H1 (cell line): ENCODE measurements around the gene P4HA1. TPM values are rescaled to one million over a fixed set of nuclear protein-coding genes. Genes with fewer than 3 reads are reported as not detected.

Experiments used
- CTCF ChIA-PET: fragments of 300-600 bp; sonication (Branson Sonifier 250); formaldehyde crosslinking; loops from one replicate; lab custom pipeline; 2021; ENCODE audit not compliant: partially characterized antibody; lab: Charles Lee
- POLR2A ChIA-PET: fragments of 300-600 bp; sonication (Branson Sonifier 250); formaldehyde crosslinking; loops from one replicate; lab custom pipeline; 2021; ENCODE audit warnings: inconsistent platforms; ENCODE audit not compliant: partially characterized antibody; lab: Charles Lee
- DNase-seq, 2 experiments: peaks; one replicate each; pipeline versions ENCODE4 v3.0.0 to v3.0.0-alpha.2; 2010 to 2022; ENCODE audit warnings: low spot score in 2 of 2, low read depth in 1 of 2, mixed read lengths in 1 of 2
- FAIRE-seq: peaks from 2 replicates; lab custom pipeline; 2011; peaks lifted over from hg19 to GRCh38; lab: Jason Lieb, UNC
- H2AFZ ChIP-seq: 2 replicates; pipeline ENCODE4 v1.8.1; 2012; ENCODE audit warnings: low read length, inconsistent platforms
- H2AK5ac ChIP-seq: 2 replicates; pipeline ENCODE4 v1.6.1; 2013; ENCODE audit warnings: low read depth, low read length
- H2BK120ac ChIP-seq: replicated peaks from 2 replicates; pipeline ENCODE3; 2013; ENCODE audit warnings: low read depth, low read length, inconsistent platforms
- H2BK12ac ChIP-seq: 2 replicates; pipeline ENCODE4 v1.6.1; 2013; ENCODE audit warnings: low read depth, low read length
- H2BK15ac ChIP-seq: 2 replicates; pipeline ENCODE4 v1.6.1; 2013; ENCODE audit warnings: low read length
- H2BK20ac ChIP-seq: 2 replicates; pipeline ENCODE4 v1.6.1; 2013; ENCODE audit warnings: low read length
- H2BK5ac ChIP-seq: 2 replicates; pipeline ENCODE4 v1.6.1; 2013; ENCODE audit warnings: low read depth, low read length
- H3K14ac ChIP-seq: 2 replicates; pipeline ENCODE4 v1.6.1; 2013; ENCODE audit warnings: inconsistent platforms; ENCODE audit not compliant: insufficient read length
- H3K18ac ChIP-seq: 2 replicates; pipeline ENCODE4 v1.6.1; 2013; ENCODE audit warnings: low read length; ENCODE audit errors: extremely low read depth
- H3K23ac ChIP-seq: 2 replicates; pipeline ENCODE4 v1.6.1; 2013; ENCODE audit warnings: inconsistent platforms; ENCODE audit not compliant: insufficient read length
- H3K23me2 ChIP-seq: 2 replicates; pipeline ENCODE4 v1.6.1; 2013; ENCODE audit warnings: low read depth, low read length
- H3K27ac ChIP-seq: 2 replicates; pipeline ENCODE4 v1.6.1; 2011; ENCODE audit warnings: low read depth, low read length, inconsistent platforms
- H3K27me3 ChIP-seq, 4 experiments: replicated peaks in 1 of 4; 1 replicate in 1 of 4; 2 replicates in 3 of 4; pipeline versions ENCODE4 v1.6.1 to v1.8.1; 2011 to 2013; ENCODE audit warnings: low read length in 3 of 4, mild to moderate bottlenecking in 3 of 4, inconsistent platforms in 2 of 4, mixed read lengths in 2 of 4, moderate library complexity in 1 of 4; ENCODE audit not compliant: control insufficient read depth in 3 of 4, insufficient read depth in 3 of 4; ENCODE audit errors: extremely low read depth in 1 of 4
- H3K36me3 ChIP-seq, 4 experiments: 2 replicates each; pipeline versions ENCODE4 v1.6.1 to v1.8.1; 2011 to 2013; ENCODE audit warnings: mild to moderate bottlenecking in 4 of 4, low read length in 3 of 4, moderate library complexity in 2 of 4, control low read depth in 1 of 4, inconsistent platforms in 1 of 4; ENCODE audit not compliant: insufficient read depth in 4 of 4, control insufficient read depth in 2 of 4
- H3K4ac ChIP-seq: replicated peaks from 2 replicates; pipeline ENCODE3; 2013; ENCODE audit warnings: low read length, low read depth, mixed read lengths, inconsistent platforms; ENCODE audit not compliant: insufficient read length
- H3K4me1 ChIP-seq, 4 experiments: replicated peaks in 1 of 4; 1 replicate in 1 of 4; 2 replicates in 3 of 4; pipeline versions ENCODE4 v1.6.1 to v1.8.1; 2011 to 2013; ENCODE audit warnings: low read length in 3 of 4, inconsistent platforms in 2 of 4, mixed read lengths in 1 of 4; ENCODE audit not compliant: insufficient read depth in 4 of 4, control insufficient read depth in 3 of 4
- H3K4me2 ChIP-seq, 2 experiments: 2 replicates each; pipeline versions ENCODE4 v1.6.1 to v1.8.1; 2011 to 2013; ENCODE audit warnings: low read depth in 2 of 2, low read length in 2 of 2, control low read depth in 1 of 2, inconsistent platforms in 1 of 2, mild to moderate bottlenecking in 1 of 2; ENCODE audit not compliant: insufficient read depth in 1 of 2
- H3K4me3 ChIP-seq, 4 experiments: fragments of 200-600, 300-600 bp in 1 of 4; sonication (generic), shearing (Covaris generic), sonication (Bioruptor Twin) in 1 of 4; 2 replicates each; pipeline versions ENCODE4 v1.5.1 to v1.8.1; 2011 to 2016; ENCODE audit warnings: low read length in 4 of 4, low read depth in 3 of 4, control low read depth in 2 of 4, inconsistent platforms in 2 of 4, mild to moderate bottlenecking in 2 of 4, mixed read lengths in 1 of 4, moderate library complexity in 1 of 4; ENCODE audit not compliant: insufficient read depth in 2 of 4; ENCODE audit errors: extremely low read depth in 1 of 4
- H3K56ac ChIP-seq: replicated peaks from 2 replicates; pipeline ENCODE3; 2013; ENCODE audit warnings: low read depth, mild to moderate bottlenecking, mixed read lengths, low read length, inconsistent platforms; ENCODE audit not compliant: insufficient read length
- H3K79me1 ChIP-seq: 2 replicates; pipeline ENCODE4 v1.6.1; 2013; ENCODE audit warnings: low read depth, low read length, control low read depth
- H3K79me2 ChIP-seq, 2 experiments: 2 replicates each; pipeline versions ENCODE4 v1.6.1 to v1.8.1; 2012 to 2013; ENCODE audit warnings: low read length in 2 of 2, mild to moderate bottlenecking in 2 of 2, inconsistent platforms in 1 of 2; ENCODE audit not compliant: insufficient read depth in 2 of 2, control insufficient read depth in 1 of 2
- H3K9ac ChIP-seq, 4 experiments: replicated peaks in 1 of 4; 1 replicate in 1 of 4; 2 replicates in 3 of 4; pipeline versions ENCODE4 v1.6.1 to v1.8.1; 2011 to 2013; ENCODE audit warnings: low read depth in 3 of 4, low read length in 3 of 4, control low read depth in 2 of 4, mild to moderate bottlenecking in 2 of 4, moderate library complexity in 2 of 4, inconsistent platforms in 1 of 4; ENCODE audit errors: extremely low read depth in 1 of 4
- H3K9me3 ChIP-seq, 2 experiments: 2 replicates each; pipeline versions ENCODE4 v1.6.1 to v1.8.1; 2012 to 2013; ENCODE audit warnings: mild to moderate bottlenecking in 2 of 2, moderate library complexity in 2 of 2, control low read depth in 1 of 2, inconsistent platforms in 1 of 2, low read depth in 1 of 2, low read length in 1 of 2, mixed read lengths in 1 of 2; ENCODE audit not compliant: insufficient read depth in 2 of 2
- H4K20me1 ChIP-seq, 2 experiments: replicated peaks in 1 of 2; 2 replicates each; pipeline versions ENCODE3 to v1.8.1; 2011 to 2013; ENCODE audit warnings: inconsistent platforms in 2 of 2, low read length in 2 of 2, mild to moderate bottlenecking in 1 of 2; ENCODE audit not compliant: insufficient read depth in 2 of 2, control insufficient read depth in 1 of 2
- H4K5ac ChIP-seq: 2 replicates; pipeline ENCODE4 v1.6.1; 2013; ENCODE audit warnings: low read length, low read depth, mixed read lengths, inconsistent platforms; ENCODE audit not compliant: insufficient read length
- H4K8ac ChIP-seq: 2 replicates; pipeline ENCODE4 v1.8.0; 2013; ENCODE audit warnings: mild to moderate bottlenecking, moderate library complexity, low read length, inconsistent platforms; ENCODE audit not compliant: insufficient read depth; ENCODE audit errors: extremely low read depth
- H4K91ac ChIP-seq: replicated peaks from 2 replicates; pipeline ENCODE3; 2013; ENCODE audit warnings: low read length, mixed read lengths, inconsistent platforms; ENCODE audit not compliant: insufficient read length
- ATF2 ChIP-seq: IDR thresholded peaks from 2 replicates; pipeline ENCODE4 v1.6.1; 2012; ENCODE audit warnings: low read length, inconsistent platforms
- CBX5 ChIP-seq: fragments of 300-800, 300-1000 bp; sonication (generic); IDR thresholded peaks from 2 replicates; pipeline ENCODE4 v1.7.1; 2016; ENCODE audit warnings: antibody characterized with exemption, low read length, low read depth
- CREB1 ChIP-seq: IDR thresholded peaks from 2 replicates; pipeline ENCODE4 v1.6.1; 2012; ENCODE audit warnings: inconsistent platforms
- EGR1 ChIP-seq: IDR thresholded peaks from 2 replicates; pipeline ENCODE4 v1.6.1; 2011; ENCODE audit warnings: low read depth, low read length, borderline replicate concordance
- FOSL1 ChIP-seq: IDR thresholded peaks from 2 replicates; pipeline ENCODE4 v1.6.1; 2011; ENCODE audit warnings: mild to moderate bottlenecking, low read depth, low read length, moderate library complexity; ENCODE audit not compliant: insufficient read depth
- JUN ChIP-seq: IDR thresholded peaks from 2 replicates; pipeline ENCODE4 v1.6.1; 2011; ENCODE audit warnings: low read depth, mild to moderate bottlenecking, improper control_type of control experiment, low read length
- KDM5A ChIP-seq: fragments of 200-600 bp; IDR thresholded peaks from 2 replicates; pipeline ENCODE4 v1.7.1; 2012; ENCODE audit warnings: mild to moderate bottlenecking, low read length, inconsistent platforms, mixed read lengths
- POU5F1 ChIP-seq: IDR thresholded peaks from 2 replicates; pipeline ENCODE4 v1.6.1; 2011; ENCODE audit warnings: low read depth, mild to moderate bottlenecking, low read length, moderate library complexity
- RXRA ChIP-seq: IDR thresholded peaks from 2 replicates; pipeline ENCODE4 v1.6.1; 2011; ENCODE audit warnings: low read depth, mild to moderate bottlenecking, low read length, moderate library complexity; ENCODE audit not compliant: insufficient read depth
- SP2 ChIP-seq: IDR thresholded peaks from 2 replicates; pipeline ENCODE4 v1.6.1; 2012; ENCODE audit warnings: mild to moderate bottlenecking, low read length, inconsistent platforms
- SUZ12 ChIP-seq: fragments of 200-600 bp; sonication (generic); IDR thresholded peaks from 2 replicates; pipeline ENCODE4 v1.6.1; 2012; ENCODE audit warnings: mild to moderate bottlenecking, inconsistent platforms, low read length, moderate library complexity, mixed read lengths
- ZNF274 ChIP-seq: IDR thresholded peaks from 2 replicates; pipeline ENCODE4 v1.7.0; 2012; ENCODE audit warnings: low read length, borderline replicate concordance; ENCODE audit errors: extremely low read depth
- WGBS, 2 experiments: shearing (Covaris generic) in 1 of 2; methylation state at CpG; one replicate each; pipeline versions ENCODE4 v1.1.6 to v1.1.7; 2013 to 2015; ENCODE audit warnings: low lambda C conversion rate in 2 of 2, mixed read lengths in 2 of 2, inconsistent platforms in 1 of 2, low coverage in 1 of 2, missing lambda C conversion rate in 1 of 2; ENCODE audit not compliant: insufficient replicate concordance in 2 of 2, insufficient coverage in 1 of 2, insufficient read length in 1 of 2; ENCODE audit errors: extremely low coverage in 1 of 2, missing lambda C conversion rate in 1 of 2; 5-methylcytosine and 5-hydroxymethylcytosine counted together
- polyA plus RNA-seq, 7 experiments: library from polyadenylated mRNA; depleted of rRNA in 3 of 7; stranded (reverse) in 5 of 7; unstranded in 2 of 7; fragments of >200 nt in 5 of 7; fragments of 200-250 nt in 2 of 7; gene quantifications; 1 replicate in 5 of 7; 2 replicates in 1 of 7; 4 replicates in 1 of 7; pipeline versions ENCODE4 v1.2.1 to v1.2.3, GENCODE V29; 2011 to 2013; ENCODE audit warnings: missing spikeins in 2 of 7, mixed read lengths in 2 of 7
- total RNA-seq: library from RNA; stranded (reverse); fragmentation: NEBNext Ultra II Directional; extraction: Animal tissue kit (Norgen Biotek cat#: 25700); gene quantifications from 2 replicates; pipeline ENCODE4 v1.2.1, GENCODE V29; 2021

The P4HA1 gene
- total and polyA plus RNA-seq, 2 of the 8 experiments (the other 6 are each of a cell fraction or from before 2014, with no cell fraction given), result 12.0 to 25.7 TPM

GRCh38 chr10:73106301-73106700 is 9.6 kb upstream of the P4HA1 start:
- CTCF ChIA-PET, result no interaction called here
- Histone ChIP-seq H3K27me3 (no peaks in the 10 kb centered on the region), H3K9me3 (0 out of 4 replicates have a peak, but pooled peaks cover 0 to 4% of the 10 kb centered on the region in 2 experiments), H3K4me3 (no peak overlapping the region), H3K56ac (no peak overlapping the region), H3K4me1 (peaks cover 0 to 2% (median 0%) of the 10 kb centered on the region in 4 experiments; a peak in 1 of 7 replicates), H2AFZ (no peak overlapping the region), H2BK12ac (no peak overlapping the region), H3K79me2 (no peaks in the 10 kb centered on the region), H4K8ac (no peak overlapping the region), H3K79me1 (no peaks in the 10 kb centered on the region), H3K4ac (no peak overlapping the region), H2BK20ac (no peak overlapping the region), H3K9ac (no peak overlapping the region), H3K36me3 (no peaks in the 10 kb centered on the region), H4K20me1 (no peaks in the 10 kb centered on the region), H2BK5ac (no peak overlapping the region), H4K5ac (no peak overlapping the region), H3K18ac (no peak overlapping the region), H3K27ac (no peak overlapping the region), H3K4me2 (no peak overlapping the region), H3K23ac (no peak overlapping the region), H2AK5ac (no peak overlapping the region), H3K14ac (no peak overlapping the region), H3K23me2 (peaks cover 2% of the 10 kb centered on the region; the same call in 1 of the 2 replicates), H4K91ac (no peak overlapping the region), H2BK15ac (no peak overlapping the region), H2BK120ac (no peak overlapping the region)
- 93% methylated on average over 3 of the region's 3 CpGs; no CpG with 5 or more reads in 1 of the 2 experiments for WGBS, 2 experiments
- TF ChIP-seq CBX5, result no peak
- TF ChIP-seq CREB1, result no peak
- no peak for TF ChIP-seq POU5F1
- no peak for TF ChIP-seq ZNF274
- no peak for TF ChIP-seq SUZ12
- TF ChIP-seq ATF2, result no peak
- no peak for TF ChIP-seq KDM5A
- no peak for TF ChIP-seq JUN
- no peak for TF ChIP-seq RXRA
- TF ChIP-seq SP2, result no peak
- TF ChIP-seq FOSL1, result no peak
- no peak for TF ChIP-seq EGR1
- no peak for DNase-seq
- FAIRE-seq, result no peak
- POLR2A ChIA-PET, result interaction anchor here (8.5 kb wide), 1 partner anchor 8 kb away, joined by 82 read pairs; the partner anchor contains the start of gene P4HA1
